Fibroblast of lung (primary cell): ENCODE results near the gene OR52B6.

Experiments
- CTCF ChIP-seq, 2 donors: IDR thresholded peaks in 1 of 2; conservative IDR thresholded peaks in 1 of 2; 1 replicate in 1 of 2; 2 replicates in 1 of 2; pipeline ENCODE4 v1.5.1; 2011 to 2012; ENCODE audit warnings: low read length in 2 of 2, control low read depth in 1 of 2, inconsistent platforms in 1 of 2, low read depth in 1 of 2, mild to moderate bottlenecking in 1 of 2
- EZH2 ChIP-seq: IDR thresholded peaks from 2 replicates; pipeline ENCODE4 v1.5.1; 2012; ENCODE audit warnings: low read length, control low read depth, mild to moderate bottlenecking; ENCODE audit errors: missing control alignments

- no peak for TF ChIP-seq EZH2
- no peak for TF ChIP-seq CTCF (conservative IDR thresholded peaks at IDR 0.05 in 1 of 2, IDR thresholded peaks at IDR 0.05 in 1 of 2; ENCODE audit: low read depth in 1 of 2, low read length in 2 of 2)
These were observed 50.7 kb downstream of the OR52B6 start for GRCh38 chr11:5631417-5631816.
